Stimulated activated CD8-positive, alpha-beta memory T cell treated with anti-CD3 and anti-CD28 coated beads, Interleukin-12 subunit alpha, Interleukin-12 subunit beta, amount 100 ng/mL, for 1 hour (primary cell): ENCODE data around the gene SRPX2.
A peak's percentile ranks its signal among the peaks of the same experiment; 100 is the strongest.

Experiments used
- DNase-seq: peaks from one replicate; pipeline ENCODE4 v3.0.0-alpha.2; 2020; ENCODE audit warnings: low read depth

SRPX2 gene, protein sequence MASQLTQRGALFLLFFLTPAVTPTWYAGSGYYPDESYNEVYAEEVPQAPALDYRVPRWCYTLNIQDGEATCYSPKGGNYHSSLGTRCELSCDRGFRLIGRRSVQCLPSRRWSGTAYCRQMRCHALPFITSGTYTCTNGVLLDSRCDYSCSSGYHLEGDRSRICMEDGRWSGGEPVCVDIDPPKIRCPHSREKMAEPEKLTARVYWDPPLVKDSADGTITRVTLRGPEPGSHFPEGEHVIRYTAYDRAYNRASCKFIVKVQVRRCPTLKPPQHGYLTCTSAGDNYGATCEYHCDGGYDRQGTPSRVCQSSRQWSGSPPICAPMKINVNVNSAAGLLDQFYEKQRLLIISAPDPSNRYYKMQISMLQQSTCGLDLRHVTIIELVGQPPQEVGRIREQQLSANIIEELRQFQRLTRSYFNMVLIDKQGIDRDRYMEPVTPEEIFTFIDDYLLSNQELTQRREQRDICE

DNA sequence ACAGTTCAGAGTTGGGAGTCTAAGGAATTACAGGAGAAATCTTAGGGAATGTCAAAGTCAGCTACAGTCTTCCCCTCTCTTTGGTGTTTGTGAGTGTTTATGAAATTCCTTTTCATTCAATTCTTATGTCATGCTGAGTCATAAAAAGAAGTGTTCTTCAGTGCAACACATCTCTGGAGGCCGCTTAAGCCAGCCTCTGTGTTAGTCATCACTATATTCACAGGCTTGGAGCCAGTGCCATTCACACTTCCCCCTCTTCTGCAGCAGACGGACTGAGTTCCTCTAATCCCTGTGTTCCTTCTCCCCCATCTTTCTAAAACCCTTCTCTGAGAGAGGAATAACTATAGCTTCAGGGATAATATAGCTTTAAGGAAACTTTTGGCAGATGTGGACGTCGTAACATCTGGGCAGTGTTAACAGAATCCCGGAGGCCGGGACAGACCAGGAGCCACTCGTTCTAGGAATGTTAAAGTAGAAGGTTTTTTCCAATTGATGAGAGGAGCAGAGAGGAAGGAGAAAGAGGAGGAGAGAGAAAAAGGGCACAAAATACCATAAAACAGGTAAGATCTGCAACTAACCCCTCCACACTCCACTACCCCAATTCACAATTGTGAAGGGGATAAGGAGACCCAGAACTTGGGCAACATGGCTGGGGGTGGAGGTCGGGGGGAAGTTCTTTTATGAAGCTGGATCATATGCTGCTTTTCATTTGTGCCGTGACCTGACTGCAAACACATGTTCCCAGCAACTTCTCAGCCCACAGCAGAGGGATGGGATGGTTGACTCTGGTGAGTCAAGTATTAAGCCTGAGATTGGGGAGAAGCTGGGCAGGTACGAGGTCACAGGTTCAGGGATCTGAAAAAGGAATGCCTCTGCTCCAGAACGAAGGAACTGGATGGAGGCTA is at the start of gene SRPX2:
Gene SRPX2, plus strand, starts transcription at position 244 of the 905 bp plus-strand sequence. CDS start 2,124 bp downstream, outside the sequence.
- DNase-seq: no peak

DNA sequence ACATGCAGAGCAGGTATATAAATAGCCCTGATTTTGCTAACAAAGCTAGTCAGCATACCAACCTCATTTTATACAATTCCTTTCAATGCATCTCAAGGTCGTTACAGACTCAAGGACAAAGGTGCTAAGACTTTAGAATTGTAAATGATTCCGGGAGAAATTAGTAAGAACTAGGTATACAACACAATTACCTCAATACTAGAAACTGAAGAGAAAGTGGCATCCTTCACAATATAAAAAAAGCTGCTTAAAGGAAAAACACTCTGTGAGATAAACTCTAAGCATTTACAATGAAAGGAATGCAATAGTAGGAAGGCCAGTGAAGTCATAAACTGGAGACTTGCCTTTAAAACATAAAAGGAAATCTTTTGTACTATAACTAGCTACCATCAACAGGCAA is 47.4 kb upstream of the SRPX2 start:
- no peak for DNase-seq

DNA sequence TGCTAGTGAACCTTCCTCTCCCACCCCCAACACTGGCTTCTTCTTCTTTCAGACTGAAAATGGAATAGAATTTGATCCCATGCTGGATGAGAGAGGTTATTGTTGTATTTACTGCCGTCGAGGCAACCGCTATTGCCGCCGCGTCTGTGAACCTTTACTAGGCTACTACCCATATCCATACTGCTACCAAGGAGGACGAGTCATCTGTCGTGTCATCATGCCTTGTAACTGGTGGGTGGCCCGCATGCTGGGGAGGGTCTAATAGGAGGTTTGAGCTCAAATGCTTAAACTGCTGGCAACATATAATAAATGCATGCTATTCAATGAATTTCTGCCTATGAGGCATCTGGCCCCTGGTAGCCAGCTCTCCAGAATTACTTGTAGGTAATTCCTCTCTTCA is 44.5 kb upstream of the SRPX2 start:
- no peak for DNase-seq

DNA sequence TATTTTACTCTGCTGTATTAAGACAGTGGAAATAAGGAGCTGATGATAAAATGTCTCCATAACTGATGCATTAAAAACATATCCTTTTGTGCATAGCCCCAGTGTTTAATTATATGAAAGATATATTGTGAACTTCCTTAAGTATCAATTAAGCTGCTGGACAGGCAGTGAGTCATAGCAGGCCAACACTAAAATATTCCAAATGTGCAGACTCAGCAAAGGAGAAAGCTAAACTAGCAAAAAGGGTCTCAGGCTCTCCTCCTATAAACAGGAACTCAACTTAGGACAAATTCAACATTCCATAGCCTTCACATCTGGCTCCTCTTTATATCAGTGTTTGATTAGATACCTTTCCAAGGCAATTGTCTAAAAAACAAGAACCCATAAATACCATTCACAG is 43.7 kb upstream of the SRPX2 start:
- no peak for DNase-seq

DNA sequence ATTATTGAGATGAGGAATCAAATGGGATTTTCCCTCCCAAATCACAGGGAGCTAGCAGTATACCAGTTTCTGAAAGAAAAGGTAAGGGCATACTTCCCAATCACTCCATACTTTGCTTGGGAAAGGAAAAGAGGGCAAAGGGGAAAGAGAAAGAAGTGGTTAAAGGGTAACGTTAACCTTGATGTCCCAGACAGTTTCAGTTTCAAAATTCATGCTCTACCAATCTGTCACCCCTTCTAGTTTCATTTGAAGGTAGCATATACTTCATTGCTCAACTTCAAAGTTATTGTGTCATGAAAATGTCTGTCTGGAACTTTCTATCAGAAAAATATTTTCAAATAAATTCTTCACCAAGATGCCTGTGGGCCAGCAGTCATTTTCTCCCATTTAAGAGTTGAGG is 43.2 kb upstream of the SRPX2 start:
- no peak for DNase-seq

DNA sequence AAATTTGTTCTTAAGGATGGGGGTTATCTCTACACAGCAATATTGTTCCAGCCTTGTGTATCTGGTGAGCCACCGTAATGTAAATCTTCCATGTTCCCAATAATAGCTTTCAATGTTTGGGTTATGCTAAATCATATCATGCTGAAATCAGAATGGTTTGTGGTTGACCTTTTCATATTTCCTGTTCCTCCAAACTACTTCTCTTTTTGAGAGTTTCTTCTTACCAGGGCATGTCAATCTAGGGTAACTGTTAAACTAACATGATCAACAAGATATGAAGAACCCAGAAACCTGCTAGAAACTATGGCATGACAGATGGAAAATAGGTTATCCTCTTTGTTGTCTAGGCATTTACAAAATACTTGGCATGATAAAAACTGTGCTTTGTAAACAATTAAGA is 37.2 kb upstream of the SRPX2 start:
- DNase-seq: no peak

DNA sequence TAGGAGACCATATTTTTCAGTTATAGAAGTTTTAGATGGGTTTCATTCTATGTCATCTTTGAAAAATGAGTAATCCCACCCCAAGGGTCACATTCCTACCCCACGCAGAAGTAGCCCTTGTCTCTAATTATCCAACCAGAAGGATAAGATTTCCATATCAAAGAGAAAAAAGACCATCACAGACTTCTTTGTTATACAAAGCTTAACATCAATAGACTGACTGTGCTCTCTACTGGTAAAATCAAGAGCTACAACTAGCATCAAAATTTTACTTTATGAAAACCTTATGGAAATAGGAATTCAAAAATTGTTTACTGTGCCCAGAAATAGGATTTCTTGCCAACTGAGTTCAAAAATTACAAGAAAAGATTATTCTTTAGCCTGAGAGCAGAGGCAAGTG is 34.4 kb upstream of the SRPX2 start:
- no peak for DNase-seq

DNA sequence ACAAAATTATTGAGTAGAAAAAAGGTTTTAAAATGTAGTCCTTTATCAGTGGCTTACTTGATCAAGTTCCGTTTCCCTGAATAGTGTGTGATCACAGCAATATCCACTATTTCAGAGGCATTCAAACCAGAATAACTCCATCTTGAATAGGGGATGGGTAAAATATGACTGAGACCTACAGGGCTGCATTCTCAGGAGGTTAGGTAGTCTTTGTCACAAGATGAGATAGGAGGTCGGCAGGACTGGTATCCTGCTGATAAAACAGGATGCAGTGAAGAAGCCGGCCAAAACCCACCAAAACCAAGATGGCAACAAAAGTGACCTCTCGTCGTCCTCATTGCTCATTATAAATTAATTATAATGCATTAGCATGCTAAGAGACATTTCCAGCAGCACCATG is 32.0 kb upstream of the SRPX2 start:
- DNase-seq: no peak

DNA sequence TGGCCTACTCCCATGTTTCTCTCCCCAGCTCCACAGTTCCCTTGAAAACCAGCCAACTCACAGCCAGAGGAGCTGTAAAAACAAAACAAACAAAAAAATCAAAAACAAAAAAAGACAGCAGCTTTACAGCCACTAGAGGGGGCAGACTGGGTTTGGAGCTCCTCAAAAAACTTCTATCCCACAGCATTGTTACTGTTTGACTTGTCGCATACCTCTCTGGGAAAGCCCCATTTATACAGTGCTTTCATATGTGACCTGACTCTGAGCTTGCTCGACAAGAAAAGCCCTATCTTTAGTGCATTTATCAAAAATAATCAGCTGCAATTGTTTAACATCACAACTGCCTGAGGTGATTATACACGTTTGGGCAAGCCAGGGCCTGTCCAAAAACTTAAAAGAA is 29.0 kb upstream of the SRPX2 start:
- no peak for DNase-seq

DNA sequence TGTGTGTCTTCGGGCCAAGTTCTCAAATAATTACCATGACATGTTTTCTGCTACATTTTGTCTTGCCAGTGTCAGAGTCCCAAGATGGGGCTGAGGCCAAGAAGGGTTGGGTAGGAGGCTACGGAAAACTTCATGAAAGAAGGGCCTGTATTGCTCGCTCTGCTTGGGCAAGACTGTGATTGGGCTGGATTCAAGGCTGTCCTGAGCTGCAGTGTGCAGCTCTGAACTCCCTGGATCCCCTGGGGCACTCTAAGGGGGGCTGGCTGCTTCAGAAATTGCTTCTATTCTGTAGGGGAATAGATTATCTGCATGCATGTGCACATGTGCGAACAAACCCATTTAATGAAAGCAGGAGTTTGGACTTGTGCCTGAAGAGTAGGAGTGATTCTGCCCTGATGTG is 21.0 kb upstream of the SRPX2 start:
- DNase-seq: no peak

DNA sequence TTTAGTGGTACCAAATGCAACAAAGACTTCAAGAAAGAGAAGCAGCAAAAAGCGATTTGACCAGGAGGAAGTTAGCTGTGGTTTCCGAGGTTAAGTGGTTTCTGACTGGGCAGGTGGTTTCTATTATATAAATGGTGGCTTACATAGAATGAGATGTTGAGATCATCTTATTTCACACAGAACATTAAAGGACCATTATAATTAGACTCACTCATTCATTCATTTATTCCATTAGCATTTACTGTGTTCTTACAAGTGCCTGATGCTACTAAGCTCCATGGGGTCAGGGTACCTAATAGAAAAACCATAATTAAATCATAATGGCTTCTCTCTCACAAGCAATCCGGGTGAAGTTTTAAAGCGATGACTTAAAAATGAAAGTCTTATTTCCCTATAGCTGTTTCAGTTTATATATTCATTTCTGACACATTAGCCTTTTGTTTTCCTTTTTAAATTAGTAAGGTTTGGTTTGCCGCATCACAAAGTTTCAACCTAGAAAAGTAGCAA is 18.0 kb upstream of the SRPX2 start:
- DNase-seq: no peak

DNA sequence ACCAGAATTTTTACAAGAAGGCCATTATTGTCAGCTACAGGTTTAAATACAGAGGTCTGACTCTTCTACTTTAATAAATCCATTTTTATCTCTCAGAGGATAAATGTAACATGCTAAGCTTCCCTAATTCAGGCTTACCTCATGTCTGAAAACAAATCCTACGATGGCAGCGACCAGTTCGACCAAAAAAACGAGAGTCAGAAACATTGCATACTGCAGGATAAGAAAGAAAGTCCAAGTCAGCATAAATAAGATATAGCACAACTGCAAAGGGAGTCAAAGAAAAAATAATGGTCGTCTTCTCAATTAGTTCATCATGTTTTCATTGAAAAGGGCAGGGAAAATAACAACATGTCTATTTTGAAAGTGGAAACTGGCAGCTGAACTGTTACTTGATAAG is 9.0 kb upstream of the SRPX2 start:
- no peak for DNase-seq

DNA sequence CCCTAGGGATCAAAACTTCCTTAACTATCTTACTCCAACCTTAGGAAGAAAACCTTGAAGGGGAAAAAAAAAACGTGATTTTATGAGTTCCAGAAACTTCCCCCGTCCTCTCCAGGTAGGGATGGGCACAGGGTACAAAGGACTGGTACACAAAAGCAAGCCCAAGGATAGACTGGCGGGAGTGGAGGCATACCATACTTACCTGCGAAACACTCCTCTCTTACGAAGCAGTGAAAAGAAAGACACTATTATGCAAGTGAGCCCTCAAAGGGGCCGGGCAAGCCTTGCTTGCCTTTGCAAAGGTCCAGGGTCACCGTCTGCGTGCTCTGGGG is 8.0 kb upstream of the SRPX2 start:
- no peak for DNase-seq

DNA sequence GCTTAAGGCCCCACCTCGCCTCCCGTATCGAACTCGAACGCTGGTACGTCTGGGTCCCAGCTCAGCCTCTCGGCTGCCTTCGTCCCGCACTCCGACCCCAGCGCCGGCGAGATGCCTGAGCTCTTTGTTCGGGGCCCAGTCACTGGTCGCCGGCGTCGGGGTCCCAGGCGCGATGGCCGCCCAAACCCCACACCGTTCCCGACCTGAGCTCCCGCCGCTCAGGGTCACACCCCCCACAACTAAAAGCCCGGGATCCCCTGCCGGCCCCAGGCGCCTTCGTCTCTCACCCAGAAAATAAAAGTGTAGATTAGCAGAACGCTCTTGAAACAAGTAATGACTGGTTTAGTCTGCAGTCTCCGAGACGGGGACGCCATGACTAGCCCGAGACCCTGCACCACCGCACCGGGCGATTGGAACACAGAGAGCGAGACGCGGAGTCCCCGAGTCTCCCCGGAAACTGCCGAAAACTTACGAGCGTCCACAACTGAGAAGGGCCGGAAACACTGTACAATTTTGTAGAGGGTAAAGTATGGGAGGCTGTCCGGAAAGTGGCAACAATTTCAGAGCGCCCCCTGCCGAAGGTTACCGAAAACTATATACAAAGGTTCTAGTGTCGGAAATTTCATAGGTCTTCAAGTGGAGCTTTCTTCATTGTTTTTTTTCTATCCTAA is 7.5 kb upstream of the SRPX2 start, which contains the start of gene TSPAN6:
Gene TSPAN6, minus strand, starts transcription at position 486 of the 671 bp plus-strand sequence. Its CDS starts 112 bp downstream, at position 374.
- DNase-seq: peak; percentile 39

DNA sequence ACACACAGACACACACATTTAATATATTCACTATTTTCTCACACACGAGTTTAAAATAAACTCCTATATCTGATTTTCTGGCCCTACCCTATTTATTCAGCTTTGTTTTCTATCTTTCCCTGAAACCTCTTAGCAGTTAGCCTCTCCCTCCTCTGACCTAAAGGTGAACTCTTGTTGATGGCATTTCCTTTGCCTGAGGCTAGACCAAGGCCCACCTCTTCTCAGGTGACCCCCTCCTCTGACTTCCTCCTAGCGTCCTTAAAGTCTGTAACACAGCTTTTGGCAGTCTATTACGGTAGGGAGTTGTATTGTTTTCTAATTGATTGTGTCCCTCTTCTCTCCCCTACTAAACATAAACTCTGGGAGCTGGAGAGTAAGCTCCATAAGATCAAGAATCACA is 1.7 kb upstream of the SRPX2 start:
- DNase-seq: no peak

DNA sequence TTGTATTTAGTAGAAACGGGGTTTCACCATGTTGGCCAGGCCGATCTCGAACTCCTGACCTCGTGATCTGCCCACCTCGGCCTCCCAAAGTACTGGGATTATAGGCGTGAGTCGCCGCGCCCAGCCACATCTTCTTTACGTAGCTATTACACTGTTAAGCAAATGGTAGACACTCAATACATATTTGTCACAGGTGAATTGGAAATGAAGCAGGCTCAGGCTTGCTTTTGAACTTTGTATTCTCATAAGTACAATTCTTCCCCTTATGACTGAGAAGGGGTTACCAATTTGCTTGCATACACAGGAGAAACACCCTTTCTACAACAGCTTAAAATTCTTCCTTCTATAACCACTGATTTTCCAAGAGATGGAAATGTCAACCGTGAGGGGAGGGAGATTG is 787 bp upstream of the SRPX2 start:
- DNase-seq: no peak

DNA sequence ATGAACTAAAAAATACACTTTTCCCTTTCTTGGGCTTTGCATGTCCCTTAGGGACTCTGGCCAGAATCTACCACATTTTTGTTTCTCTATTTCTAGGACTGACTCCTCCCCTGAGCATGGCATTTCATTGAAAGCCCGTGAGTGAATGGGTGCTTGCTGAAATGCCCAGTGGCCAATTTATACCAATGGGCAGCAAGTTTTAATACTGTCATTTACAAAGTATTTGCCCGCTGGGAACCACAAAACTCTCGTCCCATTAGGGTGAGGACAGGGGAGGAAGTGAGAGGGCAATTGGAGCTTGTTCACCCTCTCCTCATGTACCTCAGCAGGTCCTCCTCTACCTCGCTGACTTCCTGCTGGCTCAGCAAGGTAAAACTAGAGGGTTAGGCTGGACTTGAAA is 1.1 kb downstream of the SRPX2 start:
- DNase-seq: no peak

DNA sequence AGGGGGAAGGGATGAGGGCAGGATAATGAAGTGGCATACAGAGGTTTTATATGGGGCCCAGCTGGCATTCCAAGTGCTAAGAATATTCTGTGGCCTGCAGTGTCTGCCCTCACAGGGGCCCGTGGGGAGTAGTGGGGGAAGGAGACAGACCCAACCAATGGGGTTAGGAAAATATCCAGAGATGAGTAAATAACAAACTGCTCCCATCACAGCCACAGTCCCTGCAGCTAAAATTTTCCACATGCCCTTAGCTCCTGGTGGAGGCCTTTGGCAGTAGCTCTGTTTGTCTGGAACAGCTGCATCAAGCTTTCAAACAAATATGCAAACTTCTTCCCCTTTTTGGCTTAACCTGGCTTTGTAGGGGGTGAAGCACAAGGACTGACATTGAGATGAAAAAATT is 3.1 kb downstream of the SRPX2 start:
- no peak for DNase-seq

DNA sequence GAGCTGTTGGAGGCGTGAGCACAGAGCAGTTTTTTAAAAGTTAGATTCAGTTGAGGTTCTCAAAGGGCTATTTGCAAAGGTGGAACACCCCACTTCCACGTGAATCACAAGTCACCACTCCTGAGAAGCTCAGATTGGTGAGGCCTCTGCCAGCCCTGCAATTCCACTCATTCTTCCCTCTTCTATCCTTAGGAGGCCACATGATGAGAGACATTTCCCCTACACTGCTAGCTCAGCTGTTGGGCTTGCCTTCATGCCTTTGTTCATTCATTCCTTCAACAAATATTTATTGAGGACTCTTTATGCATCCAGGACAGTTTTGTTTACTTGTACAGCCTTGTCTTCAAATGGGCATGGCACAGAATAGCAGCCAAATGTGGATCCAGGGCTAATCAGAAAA is 3.7 kb downstream of the SRPX2 start:
- DNase-seq: no peak

DNA sequence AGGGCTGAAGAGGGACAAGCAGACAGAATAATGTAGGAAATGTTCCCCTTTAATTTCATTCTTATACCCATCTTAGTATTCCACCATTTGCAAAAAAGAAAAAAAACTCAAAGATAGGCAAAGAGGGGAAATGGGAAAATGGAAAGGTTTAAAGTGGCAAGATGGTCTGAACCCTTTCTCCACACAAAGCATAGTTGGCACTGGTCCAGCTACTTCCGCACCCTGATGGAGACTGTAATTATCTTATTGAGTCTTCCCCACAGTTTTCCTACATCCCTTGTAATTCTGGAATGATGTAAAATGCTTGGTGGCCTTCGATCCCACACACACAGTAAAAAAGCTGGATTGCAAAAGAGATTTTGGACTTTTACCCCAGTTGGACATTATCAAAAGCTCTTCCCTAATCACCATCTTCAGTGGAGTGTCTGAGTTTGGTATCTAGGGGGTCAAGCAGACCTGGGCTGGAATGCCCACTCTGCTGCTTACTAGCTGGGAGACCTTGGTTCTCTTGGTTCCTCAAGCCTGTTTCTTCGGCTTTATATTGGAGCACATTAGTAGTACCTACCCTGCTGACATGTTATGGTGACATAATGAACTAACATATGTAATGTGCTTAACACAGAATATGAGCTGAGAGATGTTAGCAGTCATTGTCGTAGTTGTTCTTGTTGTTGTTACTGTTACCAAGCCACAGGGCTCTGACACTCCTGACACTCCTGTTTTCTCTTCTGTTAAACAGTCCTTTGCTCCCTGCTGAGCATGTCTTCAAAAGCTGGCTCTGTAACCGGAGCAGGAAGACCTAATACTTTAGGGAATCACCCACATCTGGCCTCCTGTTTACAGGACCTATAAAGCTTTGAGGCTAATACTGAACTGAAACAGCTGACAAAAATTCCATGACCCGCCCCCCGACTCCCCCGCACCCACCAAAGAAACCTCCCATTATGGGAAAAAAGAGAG is 4.7 kb downstream of the SRPX2 start:
- DNase-seq: no peak
